ENCODE data around the gene SMYD1.

Gene SMYD1

GRCh38 chr2:88090446-88091283, 23.0 kb downstream of the SMYD1 start:
- DNase-seq: no peak

- no peak for DNase-seq
Measured at GRCh38 chr2:88091943-88092342, 24.3 kb downstream of the SMYD1 start.

GRCh38 chr2:88092773-88093172, 25.1 kb downstream of the SMYD1 start:
- DNase-seq: no peak

- no peak for DNase-seq
Measured at GRCh38 chr2:88095022-88095421, 27.4 kb downstream of the SMYD1 start.

- DNase-seq: no peak
Measured at GRCh38 chr2:88096708-88097107, 29.1 kb downstream of the SMYD1 start.

- DNase-seq: no peak
Measured at GRCh38 chr2:88097192-88097591, 29.6 kb downstream of the SMYD1 start.

- DNase-seq: no peak
Measured at GRCh38 chr2:88097891-88098557, 30.4 kb downstream of the SMYD1 start.

- no peak for DNase-seq
Measured at GRCh38 chr2:88098558-88098900, 30.9 kb downstream of the SMYD1 start.

- peak; percentile 20 for DNase-seq
Measured at GRCh38 chr2:88099798-88100488, 32.3 kb downstream of the SMYD1 start.

GRCh38 chr2:88100489-88100858, 32.8 kb downstream of the SMYD1 start:
- no peak for DNase-seq

- DNase-seq: no peak
Measured at GRCh38 chr2:88108796-88109195, 41.2 kb downstream of the SMYD1 start.

GRCh38 chr2:88110830-88111229, 43.2 kb downstream of the SMYD1 start:
- DNase-seq: no peak

- DNase-seq: no peak
Measured at GRCh38 chr2:88113069-88113468, 45.4 kb downstream of the SMYD1 start.

- no peak for DNase-seq
Measured at GRCh38 chr2:88114889-88115288, 47.3 kb downstream of the SMYD1 start.

- no peak for DNase-seq
Measured at GRCh38 chr2:88115825-88116518, 48.3 kb downstream of the SMYD1 start.

- DNase-seq: no peak
Measured at GRCh38 chr2:88116669-88117432, 49.2 kb downstream of the SMYD1 start.

GRCh38 chr2:88117973-88118372, 50.3 kb downstream of the SMYD1 start:
- no peak for DNase-seq

- DNase-seq: no peak
Measured at GRCh38 chr2:88121678-88122077, 54.1 kb downstream of the SMYD1 start.

GRCh38 chr2:88122141-88122884, 54.7 kb downstream of the SMYD1 start:
- DNase-seq: no peak

GRCh38 chr2:88123164-88123974, 55.7 kb downstream of the SMYD1 start:
- no peak for DNase-seq

All from 8988T (cell line).